Upper lobe of left lung (tissue), 6 donors: ENCODE data around the gene DOC2B. TPM values are rescaled to one million over a fixed set of nuclear protein-coding genes. Genes with fewer than 3 reads are reported as not detected.

Experiments
- ATAC-seq, 2 donors: fragments of 200-7000 bp; cut with Tn5 transposase; one replicate each; pipeline ENCODE4 v1.9.1; 2022; ENCODE audit warnings: mild to moderate bottlenecking in 2 of 2, moderate library complexity in 2 of 2; ENCODE audit not compliant: low FRiP score in 2 of 2
- DNase-seq, 2 donors: peaks; one replicate each; pipeline ENCODE4 v3.0.0-alpha.2; 2019 to 2020
- H3K27ac ChIP-seq, 4 donors: fragments of 200-600 bp; sonication (generic); one replicate each; pipeline ENCODE4 v1.5.1; 2016 to 2019
- H3K27me3 ChIP-seq, 4 donors: fragments of 200-600 bp; sonication (generic); one replicate each; pipeline ENCODE4 v1.5.1; 2017 to 2019
- H3K36me3 ChIP-seq, 4 donors: fragments of 200-600 bp; sonication (generic); one replicate each; pipeline ENCODE4 v1.5.1; 2016 to 2019
- H3K4me1 ChIP-seq, 4 donors: fragments of 200-600 bp; sonication (generic); one replicate each; pipeline ENCODE4 v1.5.1; 2018 to 2019
- H3K4me3 ChIP-seq, 4 donors: fragments of 200-600 bp; sonication (generic); one replicate each; pipeline ENCODE4 v1.5.1; 2017 to 2019; ENCODE audit warnings: mild to moderate bottlenecking in 2 of 4, moderate library complexity in 1 of 4
- H3K9me3 ChIP-seq, 4 donors: fragments of 200-600 bp; sonication (generic); one replicate each; pipeline ENCODE4 v1.5.1; 2018 to 2019
- EP300 ChIP-seq, 4 donors: sonication (generic); formaldehyde crosslinking; IDR thresholded peaks; one replicate each; pipeline ENCODE4 v1.5.1; 2017; ENCODE audit warnings: antibody characterized with exemption in 4 of 4, control low read depth in 2 of 4
- POLR2A ChIP-seq, 4 donors: fragments of 450-650 bp; IDR thresholded peaks; one replicate each; pipeline ENCODE4 v1.5.1; 2016 to 2017; ENCODE audit warnings: antibody characterized with exemption in 4 of 4, mild to moderate bottlenecking in 2 of 4
- POLR2AphosphoS5 ChIP-seq, 2 donors: sonication (generic); formaldehyde crosslinking; IDR thresholded peaks; one replicate each; pipeline ENCODE4 v1.5.1; 2017; ENCODE audit warnings: antibody characterized with exemption in 2 of 2
- WGBS, 2 donors: methylation state at CpG; one replicate each; pipeline ENCODE4 v1.1.5; 2017 to 2018; 5-methylcytosine and 5-hydroxymethylcytosine counted together
- total RNA-seq, 6 donors: library from RNA; depleted of rRNA in 4 of 6; stranded (reverse); fragments of >200 nt in 4 of 6; gene quantifications; one replicate each; pipeline versions ENCODE4 v1.1.0 to v1.2.1, GENCODE V29; 2016 to 2021
- TF ChIP-seq, protein P1 (sequence below), 6 experiments: fragments of 450-650 bp in 4 of 6; fragments of 200-600 bp in 2 of 6; sonication (generic) in 2 of 6; IDR thresholded peaks; one replicate each; pipeline ENCODE4 v1.5.1; 2016 to 2019; ENCODE audit warnings: antibody characterized with exemption in 6 of 6
- donor health status: DM: no; HTN: no; CAD: no; lungs with moderate emphysema.
- donor health status: DM: no; HTN: yes; CAD: no; lungs with severe emphysema.

DOC2B gene
- total RNA-seq, 6 donors from 2014 or later: 1.0 to 10.2 (median 4.4) TPM

DNA sequence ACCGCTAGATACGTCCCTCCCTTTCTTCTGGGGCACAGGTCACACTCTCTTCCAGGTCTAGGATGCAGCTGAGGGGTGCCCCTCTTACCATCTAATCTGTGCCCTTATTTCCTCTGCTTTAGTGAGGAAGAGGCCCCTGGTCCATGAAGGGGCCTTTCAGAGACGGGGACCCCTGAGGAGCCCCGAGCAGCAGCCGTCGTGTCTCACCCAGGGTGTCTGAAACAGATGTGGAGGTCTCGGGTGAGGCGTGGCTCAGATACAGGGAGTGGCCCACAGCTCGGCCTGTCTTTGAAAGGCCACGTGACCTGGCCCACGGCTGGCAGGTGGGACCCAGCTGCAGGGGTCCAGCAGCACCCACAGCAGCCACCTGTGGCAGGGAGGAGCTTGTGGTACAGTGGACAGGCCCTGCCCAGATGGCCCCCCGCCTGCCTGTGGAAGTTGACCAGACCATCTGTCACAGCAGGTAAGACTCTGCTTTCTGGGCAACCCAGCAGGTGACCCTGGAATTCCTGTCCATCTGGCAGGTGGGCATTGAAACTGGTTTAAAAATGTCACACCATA is 28.5 kb downstream of the DOC2B start:
- H3K27ac ChIP-seq: no peak overlapping the region
- no peaks in the 10 kb centered on the region for H3K36me3 ChIP-seq
- H3K9me3 ChIP-seq: no peaks in the 10 kb centered on the region
- no peaks in the 10 kb centered on the region for H3K4me1 ChIP-seq
- TF ChIP-seq, protein P1, sequence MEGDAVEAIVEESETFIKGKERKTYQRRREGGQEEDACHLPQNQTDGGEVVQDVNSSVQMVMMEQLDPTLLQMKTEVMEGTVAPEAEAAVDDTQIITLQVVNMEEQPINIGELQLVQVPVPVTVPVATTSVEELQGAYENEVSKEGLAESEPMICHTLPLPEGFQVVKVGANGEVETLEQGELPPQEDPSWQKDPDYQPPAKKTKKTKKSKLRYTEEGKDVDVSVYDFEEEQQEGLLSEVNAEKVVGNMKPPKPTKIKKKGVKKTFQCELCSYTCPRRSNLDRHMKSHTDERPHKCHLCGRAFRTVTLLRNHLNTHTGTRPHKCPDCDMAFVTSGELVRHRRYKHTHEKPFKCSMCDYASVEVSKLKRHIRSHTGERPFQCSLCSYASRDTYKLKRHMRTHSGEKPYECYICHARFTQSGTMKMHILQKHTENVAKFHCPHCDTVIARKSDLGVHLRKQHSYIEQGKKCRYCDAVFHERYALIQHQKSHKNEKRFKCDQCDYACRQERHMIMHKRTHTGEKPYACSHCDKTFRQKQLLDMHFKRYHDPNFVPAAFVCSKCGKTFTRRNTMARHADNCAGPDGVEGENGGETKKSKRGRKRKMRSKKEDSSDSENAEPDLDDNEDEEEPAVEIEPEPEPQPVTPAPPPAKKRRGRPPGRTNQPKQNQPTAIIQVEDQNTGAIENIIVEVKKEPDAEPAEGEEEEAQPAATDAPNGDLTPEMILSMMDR (IDR thresholded peaks at IDR 0.05): no peak
- TF ChIP-seq EP300 (IDR thresholded peaks at IDR 0.05) (no peak), POLR2AphosphoS5 (IDR thresholded peaks at IDR 0.05) (no peak), POLR2A (IDR thresholded peaks at IDR 0.05) (no peak)
- 86 to 93% methylated on average over 9 to 11 of the region's 12 CpGs for WGBS, 2 donors
- H3K4me3 ChIP-seq: no peak overlapping the region
- H3K27me3 ChIP-seq: no peaks in the 10 kb centered on the region
- DNase-seq: no peak
- ATAC-seq: no peak

DNA sequence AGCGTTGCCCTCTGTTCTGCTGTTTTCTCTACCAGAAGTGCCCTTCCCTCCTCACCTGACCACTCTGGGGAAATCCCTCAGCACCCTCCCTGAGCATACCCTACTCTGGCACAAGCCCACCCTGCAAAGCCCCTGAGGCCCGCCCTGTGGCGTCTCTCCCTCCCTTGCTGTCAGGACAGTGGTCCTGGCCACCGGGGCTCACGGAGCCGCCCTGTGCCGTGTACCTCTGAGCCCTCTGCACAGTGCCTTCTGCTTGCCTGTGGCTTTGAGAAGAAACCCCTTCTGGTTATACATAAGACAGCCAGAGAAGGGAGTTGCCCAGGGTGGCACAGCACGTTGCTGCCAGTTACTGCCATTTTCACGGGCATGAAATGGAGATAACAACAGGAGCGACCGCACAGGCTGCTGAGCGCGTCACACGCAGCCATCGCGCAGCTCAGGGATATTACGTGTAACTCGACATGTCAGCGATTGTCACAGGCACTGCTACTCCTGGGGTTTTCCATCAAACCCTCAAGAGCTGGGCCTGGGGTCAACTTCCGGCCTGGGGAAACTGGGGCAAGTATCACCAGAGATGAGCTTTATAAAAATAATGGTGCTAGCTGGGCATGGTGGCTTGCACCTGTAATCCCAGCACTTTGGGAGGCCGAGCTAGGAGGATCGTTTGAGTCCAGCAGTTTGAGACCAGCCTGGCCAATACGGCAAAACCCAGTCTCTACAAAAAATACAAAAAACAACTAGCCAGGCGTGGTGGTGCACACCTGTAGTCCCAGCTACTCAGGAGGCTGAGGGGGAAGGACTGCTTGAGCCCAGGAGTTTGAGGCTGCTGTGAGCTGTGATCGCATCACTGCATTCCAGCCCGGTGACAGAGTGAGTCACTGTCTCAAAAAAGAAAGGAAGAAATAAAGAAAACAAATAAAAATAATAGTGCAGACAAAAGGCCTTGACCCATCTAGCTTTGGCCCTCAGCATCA is 29.3 kb downstream of the DOC2B start:
- no peak overlapping the region for H3K4me3 ChIP-seq
- TF ChIP-seq POLR2A (IDR thresholded peaks at IDR 0.05): no peak
- no peak for TF ChIP-seq EP300 (IDR thresholded peaks at IDR 0.05)
- no peaks in the 10 kb centered on the region for H3K36me3 ChIP-seq
- whole genome bisulfite sequencing, 2 donors: 83 to 85% methylated on average over 26 of the region's 26 CpGs
- H3K9me3 ChIP-seq: no peaks in the 10 kb centered on the region
- H3K4me1 ChIP-seq: no peaks in the 10 kb centered on the region
- no peak overlapping the region for H3K27ac ChIP-seq
- no peak for ATAC-seq
- DNase-seq: no peak
- no peaks in the 10 kb centered on the region for H3K27me3 ChIP-seq

DNA sequence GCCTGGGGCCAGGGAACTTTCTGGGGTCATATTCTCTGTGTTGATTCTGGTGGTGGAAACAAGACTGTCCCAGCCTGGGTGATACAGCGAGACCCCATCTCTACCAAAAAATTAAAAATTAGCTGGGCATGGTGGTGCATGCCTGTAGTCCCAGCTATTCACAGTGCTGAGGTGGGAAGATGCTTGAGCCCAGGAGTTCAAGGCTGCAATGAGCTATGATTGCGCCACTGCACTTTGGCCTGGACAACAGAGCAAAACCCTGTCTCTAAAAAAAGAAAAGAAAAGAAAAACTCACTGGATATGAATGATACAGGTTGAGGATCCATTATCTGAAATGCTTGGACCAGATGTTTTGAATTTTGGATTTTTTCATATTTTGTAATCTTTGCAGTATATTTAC is 30.4 kb downstream of the DOC2B start:
- TF ChIP-seq EP300 (IDR thresholded peaks at IDR 0.05): no peak
- no peak for TF ChIP-seq POLR2AphosphoS5 (IDR thresholded peaks at IDR 0.05)
- no peak for TF ChIP-seq POLR2A (IDR thresholded peaks at IDR 0.05)
- TF ChIP-seq, protein P1 (IDR thresholded peaks at IDR 0.05): no peak
- H3K4me1 ChIP-seq: no peaks in the 10 kb centered on the region
- DNase-seq (no peak), ATAC-seq (no peak)
- no peak overlapping the region for H3K4me3 ChIP-seq
- WGBS, 2 donors: 93 to 95% methylated on average over 2 of the region's 2 CpGs
- no peaks in the 10 kb centered on the region for H3K36me3 ChIP-seq
- H3K27me3 ChIP-seq: no peaks in the 10 kb centered on the region
- H3K9me3 ChIP-seq: no peaks in the 10 kb centered on the region
- H3K27ac ChIP-seq: no peak overlapping the region

DNA sequence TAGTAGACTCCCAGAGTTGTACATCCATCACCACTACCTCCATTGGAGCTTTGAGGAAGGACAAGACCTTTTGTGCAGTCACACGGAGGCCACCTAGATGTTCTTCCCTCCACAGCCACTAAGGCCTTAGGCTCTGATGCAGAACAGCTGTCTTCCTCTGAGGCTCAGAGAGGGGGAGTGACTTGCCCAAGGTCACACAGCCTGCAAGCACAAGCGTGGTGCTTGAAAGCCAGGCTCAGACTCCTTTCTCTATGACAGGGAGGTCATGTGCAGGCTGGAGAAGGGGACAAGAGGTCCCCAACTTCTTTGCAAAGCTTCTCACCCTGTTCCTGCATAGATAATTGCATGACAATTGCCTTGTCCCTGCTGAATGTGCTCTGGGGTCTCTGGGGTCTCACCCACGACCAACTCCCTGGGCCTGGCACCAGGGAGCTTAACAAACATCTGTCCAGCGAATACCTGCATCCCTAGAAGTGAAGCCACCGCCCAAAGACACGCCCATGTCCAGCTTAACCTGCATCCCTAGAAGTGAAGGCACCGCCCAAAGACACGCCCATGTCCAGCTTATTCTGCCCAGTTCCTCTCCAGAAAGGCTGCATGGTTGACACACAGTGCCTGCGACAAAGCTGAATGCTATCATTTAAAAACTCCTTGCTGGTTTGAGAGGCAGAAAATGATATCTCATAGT is 31.4 kb downstream of the DOC2B start:
- Histone ChIP-seq H3K4me3 (no peak overlapping the region), H3K4me1 (no peaks in the 10 kb centered on the region), H3K36me3 (no peaks in the 10 kb centered on the region), H3K9me3 (no peaks in the 10 kb centered on the region), H3K27me3 (no peaks in the 10 kb centered on the region), H3K27ac (no peak overlapping the region)
- peak in 1 of 2 donors; percentile 15 for DNase-seq
- 89 to 91% methylated on average over 8 to 9 of the region's 9 CpGs for WGBS, 2 donors
- no peak for ATAC-seq
- TF ChIP-seq, protein P1 (IDR thresholded peaks at IDR 0.05): no peak
- TF ChIP-seq POLR2A (IDR thresholded peaks at IDR 0.05) (no peak), POLR2AphosphoS5 (IDR thresholded peaks at IDR 0.05) (no peak), EP300 (IDR thresholded peaks at IDR 0.05) (no peak)

DNA sequence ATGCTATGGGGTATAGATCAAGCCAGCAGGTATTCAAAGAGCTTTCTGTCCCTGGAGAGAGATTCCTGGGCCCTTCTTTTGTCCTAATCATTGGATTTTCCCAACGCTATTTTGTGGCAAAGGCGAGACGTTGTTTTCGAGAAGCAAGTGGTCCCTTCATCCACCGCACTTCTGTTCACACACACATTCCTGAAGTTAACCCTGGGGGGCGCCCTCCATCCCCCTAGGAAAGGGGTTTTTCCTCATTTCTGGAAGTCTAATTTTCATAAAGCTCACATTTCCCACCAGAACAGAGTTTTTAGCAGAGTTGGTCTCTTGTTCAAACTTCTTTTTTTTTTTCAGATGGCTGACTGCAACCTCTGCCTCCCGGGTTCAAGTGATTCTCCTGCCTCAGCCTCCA is 32.2 kb downstream of the DOC2B start:
- no peak overlapping the region for H3K27ac ChIP-seq
- H3K9me3 ChIP-seq: no peaks in the 10 kb centered on the region
- no peak for ATAC-seq
- DNase-seq: no peak
- TF ChIP-seq, protein P1 (IDR thresholded peaks at IDR 0.05): no peak
- no peak for TF ChIP-seq EP300 (IDR thresholded peaks at IDR 0.05)
- no peak overlapping the region for H3K4me3 ChIP-seq
- no peaks in the 10 kb centered on the region for H3K27me3 ChIP-seq
- 85 to 87% methylated on average over 7 of the region's 7 CpGs for WGBS, 2 donors
- no peaks in the 10 kb centered on the region for H3K36me3 ChIP-seq
- peaks cover 0 to 4% (median 3%) of the 10 kb centered on the region in 4 donors for H3K4me1 ChIP-seq
